ENCODE measurements around the gene GIMD1. TPM values are rescaled to one million over a fixed set of nuclear protein-coding genes. Genes with fewer than 3 reads are reported as not detected.
A peak's percentile ranks its signal among the peaks of the same experiment; 100 is the strongest.

GIMD1 gene
- total and polyA plus RNA-seq, 7 donors: 0.04 TPM; not detected in 6

GRCh38 chr4:106320235-106320634, 48.3 kb downstream of the GIMD1 start:
- no peak for ATAC-seq
- no peak overlapping the region for H3K4me3 ChIP-seq
- peaks cover 0 to 11% of the 10 kb centered on the region in 2 donors for H3K36me3 ChIP-seq (ENCODE audit: insufficient read depth in 1 of 2, low read depth in 1 of 2)
- WGBS, 3 donors: 97 to 100% (median 97%) methylated on average over 1 of the region's 1 CpG
- TF ChIP-seq CTCF (IDR thresholded peaks at IDR 0.05): no peak
- no peak for DNase-seq
- intact Hi-C loops (cut with DNase I): no loop called here
- no peaks in the 10 kb centered on the region for H3K9me3 ChIP-seq
- peaks cover 26% of the 10 kb centered on the region for H3K4me1 ChIP-seq
- H3K27ac ChIP-seq: no peak overlapping the region
- H3K27me3 ChIP-seq (ENCODE audit: insufficient read depth in 3 of 3, low read length in 2 of 3): no peaks in the 10 kb centered on the region

GRCh38 chr4:106318511-106318910, 50.1 kb downstream of the GIMD1 start:
- Histone ChIP-seq H3K9me3 (no peaks in the 10 kb centered on the region), H3K36me3 (ENCODE audit: insufficient read depth in 1 of 2, low read depth in 1 of 2) (peaks cover 0 to 4% of the 10 kb centered on the region in 2 donors), H3K27me3 (ENCODE audit: insufficient read depth in 3 of 3, low read length in 2 of 3) (no peaks in the 10 kb centered on the region), H3K4me1 (peaks cover 31% of the 10 kb centered on the region), H3K27ac (no peak overlapping the region), H3K4me3 (no peak overlapping the region)
- TF ChIP-seq CTCF (IDR thresholded peaks at IDR 0.05): no peak
- intact Hi-C loops (cut with DNase I): loop anchor here in 1 of 2 donors (5.0 kb wide), 1 partner anchor 1404 kb away; the partner anchor contains the start of gene PAPSS1
- no peak for DNase-seq
- ATAC-seq: no peak

GRCh38 chr4:106317815-106318214, 50.8 kb downstream of the GIMD1 start:
- WGBS, 3 donors: 80 to 89% (median 85%) methylated on average over 1 of the region's 1 CpG
- Histone ChIP-seq H3K27me3 (ENCODE audit: insufficient read depth in 3 of 3, low read length in 2 of 3) (no peaks in the 10 kb centered on the region), H3K4me1 (peaks cover 34% of the 10 kb centered on the region), H3K9me3 (no peaks in the 10 kb centered on the region), H3K27ac (peak overlapping the region; percentile 91), H3K4me3 (peak overlapping the region; percentile 88), H3K36me3 (ENCODE audit: insufficient read depth in 1 of 2, low read depth in 1 of 2) (peaks cover 0 to 4% of the 10 kb centered on the region in 2 donors)
- intact Hi-C loops (cut with DNase I): loop anchor here in 1 of 2 donors (5.0 kb wide), 1 partner anchor 1404 kb away; the partner anchor contains the start of gene PAPSS1
- DNase-seq (no peak), ATAC-seq (no peak)
- no peak for TF ChIP-seq CTCF (IDR thresholded peaks at IDR 0.05)

- intact Hi-C loops (cut with DNase I): loop anchor here in 1 of 2 donors (5.0 kb wide), 1 partner anchor 1405 kb away; the partner anchor contains the start of gene PAPSS1
- Histone ChIP-seq H3K27ac (peak overlapping the region; percentile 91), H3K4me3 (peak overlapping the region; percentile 88), H3K9me3 (no peaks in the 10 kb centered on the region), H3K4me1 (peaks cover 38% of the 10 kb centered on the region), H3K36me3 (ENCODE audit: insufficient read depth in 1 of 2, low read depth in 1 of 2) (peaks cover 0 to 8% of the 10 kb centered on the region in 2 donors), H3K27me3 (ENCODE audit: insufficient read depth in 3 of 3, low read length in 2 of 3) (no peaks in the 10 kb centered on the region)
- ATAC-seq: peak in 1 of 4 donors; percentile 2
- no peak for TF ChIP-seq CTCF (IDR thresholded peaks at IDR 0.05)
- 3 to 4% (median 3%) methylated on average over 13 of the region's 13 CpGs for WGBS, 3 donors
- no peak for DNase-seq
Measured at GRCh38 chr4:106316773-106317409, 51.7 kb downstream of the GIMD1 start.

All from psoas muscle (tissue), 8 donors.